Nasal cavity respiratory epithelium epithelial cell of viscerocranial mucosa (primary cell): ENCODE results near the gene FRG2. TPM values are rescaled to one million over a fixed set of nuclear protein-coding genes. Genes with fewer than 3 reads are reported as not detected.

ENCODE experiments used
- total RNA-seq: library from RNA; depleted of rRNA; stranded (reverse); fragments of >200 nt; gene quantifications from 2 replicates; pipeline ENCODE4 v1.2.3, GENCODE V29; 2014

Gene FRG2
- not detected in 2 replicates for total RNA-seq

DNA sequence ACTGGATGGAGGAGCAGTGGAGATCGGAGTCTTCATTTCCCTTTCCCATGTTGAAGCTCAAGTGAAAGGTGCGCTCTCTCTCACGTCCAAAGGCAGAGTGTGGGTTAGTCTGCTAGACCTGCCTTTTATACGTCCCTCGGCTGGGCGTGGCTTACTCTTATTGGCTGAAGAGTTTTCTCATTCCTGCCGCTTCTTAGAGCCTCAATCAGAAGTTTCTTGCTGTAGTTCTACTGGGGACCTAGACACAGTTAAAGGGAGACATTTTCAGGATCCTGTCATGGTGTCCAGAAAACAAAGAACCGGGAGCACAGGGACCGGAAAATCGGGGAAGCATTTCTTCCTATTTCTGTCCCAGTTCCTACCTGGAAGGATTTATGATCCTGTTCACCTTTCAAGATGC is at the start of gene FRG2:
Gene FRG2 (minus strand): TSS at position 101 of the 400 bp plus-strand sequence. CDS start 52 bp downstream, at position 49.

DNA sequence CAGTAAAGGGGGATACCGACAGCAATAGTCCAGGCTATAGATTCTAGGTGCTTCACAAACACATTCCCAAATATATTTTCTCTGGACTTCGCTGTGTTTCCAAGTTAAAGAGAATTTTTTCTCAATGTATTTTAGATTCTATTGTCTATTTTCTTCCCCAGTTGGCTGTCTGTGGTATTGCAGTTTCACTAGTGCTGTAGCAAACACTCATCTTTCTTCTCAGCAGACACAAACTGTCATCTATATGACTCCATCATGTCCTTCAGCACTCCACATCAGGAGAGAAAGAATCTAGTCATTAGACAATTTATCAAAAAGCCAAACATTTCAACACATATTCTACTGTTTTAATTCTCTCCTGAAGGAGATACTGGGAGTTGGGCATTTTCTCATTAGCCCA is 37.3 kb upstream of the FRG2 start, which contains the start of gene DBET:
Gene DBET (plus strand): TSS at position 161 of the 400 bp plus-strand sequence.

Other genes starting within 250 kb of the FRG2 start
- gene FRG1, start 86.4 kb downstream of the FRG2 start, total RNA-seq: 18.8 and 21.0 TPM in 2 replicates
- not detected in 2 replicates for gene DBET, start 37.2 kb upstream of the FRG2 start, total RNA-seq
- gene DUX4, start 146.5 kb upstream of the FRG2 start, total RNA-seq: not detected in 2 replicates